Suprapubic skin (tissue), 4 donors: ENCODE measurements around the gene RAX. TPM values are rescaled to one million over a fixed set of nuclear protein-coding genes. Genes with fewer than 3 reads are reported as not detected.

Experiments used
- DNase-seq, 2 donors: peaks; one replicate each; pipeline ENCODE4 v3.0.0-alpha.2; 2019; ENCODE audit warnings: low spot score in 2 of 2
- H3K27ac ChIP-seq: fragments of 200-600 bp; sonication (generic); one replicate; pipeline ENCODE4 v1.5.1; 2019
- H3K27me3 ChIP-seq: fragments of 200-600 bp; sonication (generic); one replicate; pipeline ENCODE4 v1.5.1; 2019
- H3K36me3 ChIP-seq: fragments of 200-600 bp; sonication (generic); one replicate; pipeline ENCODE4 v1.5.1; 2019
- H3K4me1 ChIP-seq: fragments of 200-600 bp; sonication (generic); one replicate; pipeline ENCODE4 v1.5.1; 2019
- H3K4me3 ChIP-seq: fragments of 200-600 bp; sonication (generic); one replicate; pipeline ENCODE4 v1.5.1; 2019; ENCODE audit warnings: mild to moderate bottlenecking
- H3K9me3 ChIP-seq: fragments of 200-600 bp; sonication (generic); one replicate; pipeline ENCODE4 v1.5.1; 2019
- CTCF ChIP-seq, 2 donors: fragments of 200-600 bp in 1 of 2; fragments of 450-650 bp in 1 of 2; sonication (generic) in 1 of 2; IDR thresholded peaks; one replicate each; pipeline ENCODE4 v1.5.1; 2016 to 2019; ENCODE audit warnings: antibody characterized with exemption in 2 of 2, mild to moderate bottlenecking in 1 of 2, moderate library complexity in 1 of 2
- EP300 ChIP-seq: sonication (generic); formaldehyde crosslinking; IDR thresholded peaks from one replicate; pipeline ENCODE4 v1.6.1; 2017; ENCODE audit warnings: antibody characterized with exemption
- POLR2A ChIP-seq, 2 donors: fragments of 450-650 bp; IDR thresholded peaks; one replicate each; pipeline ENCODE4 v1.6.1; 2017; ENCODE audit warnings: antibody characterized with exemption in 2 of 2, mild to moderate bottlenecking in 2 of 2, moderate library complexity in 2 of 2
- POLR2AphosphoS5 ChIP-seq, 3 donors: sonication (generic); formaldehyde crosslinking; IDR thresholded peaks; one replicate each; pipeline ENCODE4 v1.6.1; 2017; ENCODE audit warnings: antibody characterized with exemption in 3 of 3
- WGBS: methylation state at CpG from one replicate; pipeline ENCODE4 v1.1.5; 2018; 5-methylcytosine and 5-hydroxymethylcytosine counted together
- total RNA-seq, 4 donors: library from RNA; depleted of rRNA; stranded (reverse); fragments of >200 nt; gene quantifications; one replicate each; pipeline ENCODE4 v1.1.0, GENCODE V29; 2016

Gene RAX
- total RNA-seq, 4 donors from 2014 or later, result 0.18 TPM; not detected in 3

- Histone ChIP-seq H3K27me3 (peaks cover 100% of the 10 kb centered on the region), H3K36me3 (no peaks in the 10 kb centered on the region), H3K4me3 (no peak overlapping the region), H3K27ac (no peak overlapping the region), H3K9me3 (no peaks in the 10 kb centered on the region), H3K4me1 (peaks cover 45% of the 10 kb centered on the region)
- no peak for DNase-seq
- 45% methylated on average over 4 of the region's 4 CpGs for WGBS
- TF ChIP-seq EP300 (no peak), CTCF (IDR thresholded peaks at IDR 0.05) (no peak), POLR2AphosphoS5 (IDR thresholded peaks at IDR 0.05) (no peak), POLR2A (IDR thresholded peaks at IDR 0.05) (no peak)
These were observed 2.5 kb downstream of the RAX start for GRCh38 chr18:59270689-59271257.

- peaks cover 55% of the 10 kb centered on the region for H3K4me1 ChIP-seq
- no peaks in the 10 kb centered on the region for H3K9me3 ChIP-seq
- no peak overlapping the region for H3K27ac ChIP-seq
- H3K27me3 ChIP-seq, result peaks cover 100% of the 10 kb centered on the region
- 12% methylated on average over 17 of the region's 17 CpGs for WGBS
- peak overlapping the region; percentile 37 for H3K4me3 ChIP-seq
- no peak for DNase-seq
- TF ChIP-seq EP300 (no peak), POLR2AphosphoS5 (IDR thresholded peaks at IDR 0.05) (no peak), CTCF (IDR thresholded peaks at IDR 0.05) (no peak), POLR2A (IDR thresholded peaks at IDR 0.05) (no peak)
- H3K36me3 ChIP-seq, result no peaks in the 10 kb centered on the region
These were observed 3.6 kb downstream of the RAX start for GRCh38 chr18:59269563-59270119.

GRCh38 chr18:59268721-59269562 is 4.3 kb downstream of the RAX start:
- no peaks in the 10 kb centered on the region for H3K9me3 ChIP-seq
- no peak overlapping the region for H3K27ac ChIP-seq
- H3K36me3 ChIP-seq, result no peaks in the 10 kb centered on the region
- H3K27me3 ChIP-seq, result peaks cover 100% of the 10 kb centered on the region
- WGBS, result 5% methylated on average over 30 of the region's 90 CpGs
- no peak for DNase-seq
- peak overlapping the region; percentile 37 for H3K4me3 ChIP-seq
- peaks cover 55% of the 10 kb centered on the region for H3K4me1 ChIP-seq
- no peak for TF ChIP-seq POLR2A (IDR thresholded peaks at IDR 0.05)
- TF ChIP-seq EP300, result no peak
- TF ChIP-seq POLR2AphosphoS5 (IDR thresholded peaks at IDR 0.05), result no peak
- TF ChIP-seq CTCF (IDR thresholded peaks at IDR 0.05), result no peak

GRCh38 chr18:59268127-59268720 is 5.0 kb downstream of the RAX start:
- Histone ChIP-seq H3K27ac (no peak overlapping the region), H3K4me3 (peak overlapping the region; percentile 37), H3K4me1 (peaks cover 48% of the 10 kb centered on the region), H3K36me3 (no peaks in the 10 kb centered on the region), H3K9me3 (no peaks in the 10 kb centered on the region), H3K27me3 (peaks cover 100% of the 10 kb centered on the region)
- TF ChIP-seq EP300 (no peak), POLR2AphosphoS5 (IDR thresholded peaks at IDR 0.05) (no peak), POLR2A (IDR thresholded peaks at IDR 0.05) (no peak), CTCF (IDR thresholded peaks at IDR 0.05) (no peak)
- no peak for DNase-seq
- 29% methylated on average over 28 of the region's 28 CpGs for WGBS
